ENCODE data around the gene MGAT5B.
A peak's percentile ranks its signal among the peaks of the same experiment; 100 is the strongest.
"Not testable (repeated sequence)": the region's sequence is repeated elsewhere in the genome, so short reads cannot be mapped to it uniquely, and the experiment has no call there.

MGAT5B gene

DNA sequence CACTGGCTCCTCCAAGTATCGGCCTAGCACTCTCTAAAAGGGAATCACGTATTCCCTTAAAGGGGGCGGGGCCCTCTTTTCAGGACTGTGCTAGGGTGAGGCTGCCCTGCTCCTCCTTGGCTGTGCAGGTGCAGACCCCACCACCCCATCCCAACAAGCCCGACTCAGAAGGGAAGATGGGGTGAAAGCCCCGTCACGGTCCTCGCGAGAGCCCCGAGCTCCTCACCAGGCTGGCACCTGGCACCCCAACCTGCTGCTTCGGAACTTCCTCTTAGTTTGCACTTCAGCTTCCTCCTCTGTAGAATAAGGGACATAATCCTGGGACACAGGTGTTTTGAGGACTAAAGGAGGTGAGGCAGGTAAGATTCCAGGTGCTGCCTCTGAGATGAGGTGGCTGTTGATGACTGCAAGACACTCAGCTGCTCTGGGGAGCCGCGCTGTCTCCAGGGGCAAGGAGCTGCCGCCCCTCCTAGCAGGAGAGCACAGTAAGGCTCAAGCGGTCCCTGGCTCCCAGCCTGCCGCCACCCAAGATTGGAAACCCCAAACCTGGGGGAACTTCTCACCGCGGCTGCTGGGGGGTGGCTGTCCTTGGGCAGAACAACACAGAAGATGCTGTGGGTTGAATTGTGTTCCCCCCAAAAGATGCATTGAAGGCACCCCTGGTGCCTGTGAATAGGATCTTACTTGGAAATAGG lies 88.8 kb downstream of the MGAT5B start:
- DNase-seq, result no peak

- peak; percentile 52 for DNase-seq
Measured at GRCh38 chr17:76957678-76958464, 89.7 kb downstream of the MGAT5B start.

- DNase-seq, result no peak
Measured at GRCh38 chr17:76958974-76959373, 90.8 kb downstream of the MGAT5B start.

DNA sequence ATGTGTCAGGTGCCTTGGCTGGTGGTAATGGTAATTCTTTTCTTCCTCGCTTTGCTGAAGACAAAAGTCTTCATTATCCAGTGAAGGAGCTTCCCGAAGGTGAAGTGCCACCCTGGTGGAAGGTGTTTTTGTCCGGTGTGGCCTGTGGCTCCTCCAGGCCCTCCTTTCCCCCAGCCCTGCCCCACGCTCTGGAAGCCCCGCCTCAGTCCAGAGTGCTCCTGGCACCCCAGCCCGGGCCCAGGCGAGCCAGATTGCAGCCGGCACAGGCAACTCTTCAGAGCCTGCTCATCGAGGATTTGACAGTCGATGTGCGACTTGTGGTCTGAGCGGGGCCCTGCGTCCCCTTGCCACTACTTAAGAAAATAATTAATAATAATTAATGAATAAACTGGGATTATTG lies 93.7 kb downstream of the MGAT5B start:
- no peak for DNase-seq

DNA sequence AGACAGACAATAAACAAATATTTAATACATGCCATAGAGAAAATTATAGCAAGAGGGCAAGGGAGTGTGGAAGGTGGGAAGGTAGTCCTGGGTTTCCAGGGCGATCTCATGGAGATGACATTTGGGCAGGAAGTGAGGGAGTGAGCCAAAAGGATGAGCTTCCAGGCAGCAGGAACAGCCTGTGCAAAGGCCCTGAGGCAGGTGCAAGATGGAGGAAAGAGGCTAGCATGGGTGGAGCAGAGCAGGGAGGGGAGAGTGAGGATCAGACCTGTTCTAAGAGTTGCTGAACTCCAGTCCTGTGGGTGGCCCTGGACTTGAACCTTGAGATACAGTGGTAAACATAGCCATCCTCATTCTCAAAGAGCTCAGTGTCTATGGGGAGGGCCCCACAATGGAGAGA lies 94.7 kb downstream of the MGAT5B start:
- DNase-seq, result no peak

- DNase-seq, result no peak
Measured at GRCh38 chr17:76966016-76966415, 97.8 kb downstream of the MGAT5B start.

DNA sequence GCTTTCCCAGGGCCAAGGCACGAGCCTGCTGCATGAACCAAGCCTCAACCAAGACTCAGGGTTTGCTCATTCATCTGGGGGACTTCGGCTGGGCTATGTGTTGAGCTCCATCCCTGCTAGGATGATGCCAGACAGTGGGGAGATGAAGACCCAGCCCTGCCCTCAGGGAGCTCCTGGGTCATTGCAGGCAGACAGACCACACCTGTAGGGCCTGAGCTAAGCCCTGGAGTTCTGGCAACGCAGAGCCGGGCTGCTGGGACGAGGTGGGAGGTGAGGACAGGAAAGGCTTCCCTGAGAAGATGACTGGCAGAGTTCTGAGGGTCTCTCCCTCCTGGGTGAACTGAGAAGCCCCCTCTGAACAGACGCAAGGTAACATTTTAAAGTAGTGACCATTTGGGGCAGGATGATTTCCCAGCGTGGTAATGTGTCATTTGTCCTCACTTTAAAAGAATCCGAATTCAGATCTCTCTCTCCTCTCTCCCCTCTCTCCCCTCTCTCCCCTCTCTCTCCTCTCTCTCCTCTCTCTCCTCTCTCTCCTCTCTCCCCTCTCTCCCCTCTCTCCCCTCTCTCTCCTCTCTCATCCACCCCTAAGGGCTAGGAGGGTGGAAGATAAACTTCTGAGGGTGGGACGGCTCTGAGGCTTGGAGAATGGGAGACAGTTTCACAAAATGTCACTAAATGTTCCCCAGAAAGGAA lies 98.4 kb downstream of the MGAT5B start:
- DNase-seq, result no peak

- no peak for DNase-seq
Measured at GRCh38 chr17:76967762-76968161, 99.6 kb downstream of the MGAT5B start.

- DNase-seq, result peak; percentile 99
Measured at GRCh38 chr17:76968707-76969597, 100.7 kb downstream of the MGAT5B start.

GRCh38 chr17:76969598-76970172 lies 101.5 kb downstream of the MGAT5B start:
- DNase-seq, result peak; percentile 49

- not testable (repeated sequence) for DNase-seq
Measured at GRCh38 chr17:76970228-76970627, 102.0 kb downstream of the MGAT5B start.

GRCh38 chr17:76972046-76972641 lies 103.9 kb downstream of the MGAT5B start:
- DNase-seq, result peak; percentile 41

GRCh38 chr17:76973040-76973439 lies 104.8 kb downstream of the MGAT5B start:
- no peak for DNase-seq

DNA sequence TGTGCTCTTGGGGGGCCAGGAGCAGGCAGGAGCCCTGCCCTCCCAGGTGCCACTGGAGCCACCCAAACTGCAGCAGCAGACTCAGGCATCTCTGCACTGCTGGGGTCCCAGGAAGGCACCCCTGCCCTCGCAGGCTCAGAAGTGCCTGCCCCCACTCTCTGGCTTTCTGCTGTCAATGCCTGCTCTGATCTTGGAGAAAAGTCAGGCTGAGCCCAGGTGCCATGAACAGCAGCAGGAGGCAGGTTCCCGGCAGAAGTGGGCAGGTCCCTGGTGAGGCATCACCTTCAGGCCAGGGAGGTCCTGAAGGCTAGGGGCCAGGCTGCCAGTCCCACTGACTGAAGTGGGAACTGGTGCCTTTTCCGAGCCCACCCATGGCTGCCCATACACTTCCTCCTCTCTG lies 106.5 kb downstream of the MGAT5B start:
- no peak for DNase-seq

DNA sequence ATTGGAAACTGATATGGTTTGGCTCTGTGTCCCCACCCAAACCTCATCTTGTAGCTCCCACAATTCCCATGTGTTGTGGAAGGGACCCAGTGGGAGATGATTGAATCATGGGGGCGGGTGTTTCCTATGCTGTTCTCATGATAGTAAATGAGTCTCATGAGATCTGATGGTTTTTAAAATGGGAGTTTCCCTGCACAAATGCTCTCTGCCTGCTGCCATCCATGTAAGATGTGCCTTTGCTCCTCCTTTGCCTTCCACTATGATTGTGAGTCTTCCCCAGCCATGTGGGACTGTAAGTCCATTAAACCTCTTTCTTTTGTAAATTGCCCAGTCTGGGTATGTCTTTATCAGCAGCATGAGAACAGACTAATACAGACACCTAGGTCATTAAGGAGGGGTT lies 109.8 kb downstream of the MGAT5B start:
- not testable (repeated sequence) for DNase-seq

DNA sequence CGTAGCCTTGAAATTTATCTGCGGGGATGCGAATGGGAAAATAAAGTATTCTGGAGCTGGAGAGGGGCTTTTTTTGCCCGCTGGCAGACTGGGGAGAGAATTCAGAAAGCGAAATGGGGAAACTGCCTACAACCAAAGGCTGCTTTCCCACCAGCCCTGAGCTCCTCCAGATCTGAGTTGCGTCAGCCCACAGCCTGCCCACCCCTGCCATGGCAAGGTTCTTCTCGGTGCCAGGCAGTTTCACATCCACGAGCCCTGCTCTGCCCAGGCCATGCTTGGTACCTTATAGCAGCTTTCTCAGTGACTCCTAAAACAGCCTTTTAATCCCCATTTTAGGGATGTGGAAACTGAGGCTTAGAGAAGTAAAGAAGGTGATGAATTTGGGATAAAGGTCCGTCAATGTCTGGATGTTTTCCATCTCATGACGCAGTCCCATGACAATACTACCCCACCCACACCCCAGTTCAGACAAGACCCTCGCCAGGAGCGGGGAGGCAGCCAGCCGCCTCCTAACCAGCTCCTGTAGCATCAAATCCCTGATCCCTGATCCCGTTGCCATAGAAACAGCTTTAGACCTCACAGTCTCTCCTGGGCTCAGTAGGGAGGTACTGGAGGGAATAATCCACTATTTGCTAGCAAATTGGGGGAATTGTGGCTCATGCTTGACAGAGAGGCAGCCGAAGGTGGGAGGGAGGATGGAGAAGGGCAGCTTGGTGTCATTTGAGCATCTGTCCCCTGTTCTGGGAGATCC lies 113.5 kb downstream of the MGAT5B start:
- peak; percentile 97 for DNase-seq

DNA sequence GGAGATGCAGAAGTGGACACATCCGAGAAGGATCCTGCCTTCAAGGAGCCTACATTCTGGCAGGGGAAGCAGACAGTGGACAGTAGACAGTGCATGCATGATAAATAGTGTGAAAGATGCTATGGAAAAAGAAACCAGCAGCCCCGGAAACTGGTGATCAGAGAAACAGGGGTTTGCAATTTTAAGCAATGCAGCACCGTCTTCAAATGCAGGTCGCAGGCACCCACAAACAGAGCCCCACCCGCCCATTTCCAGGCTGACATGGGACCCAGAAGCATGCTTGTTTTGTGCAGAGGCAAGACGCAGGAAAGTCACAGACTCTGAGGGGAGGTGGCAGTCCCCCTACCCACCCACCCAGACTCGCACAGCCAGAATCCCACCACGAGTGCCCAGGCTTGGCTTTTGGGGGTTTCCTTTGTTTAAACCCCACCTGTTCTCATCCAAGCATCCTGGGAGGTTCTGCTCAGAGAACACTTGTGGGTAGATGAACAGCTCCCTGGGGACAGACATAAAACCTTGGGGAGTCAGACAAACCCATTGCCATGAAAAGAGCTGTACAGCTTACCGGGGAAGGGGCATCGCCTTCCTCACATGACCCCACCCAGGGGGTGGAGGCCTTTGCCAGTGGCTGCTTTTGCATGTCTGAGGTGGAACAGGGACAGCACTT lies 114.3 kb downstream of the MGAT5B start:
- no peak for DNase-seq

DNA sequence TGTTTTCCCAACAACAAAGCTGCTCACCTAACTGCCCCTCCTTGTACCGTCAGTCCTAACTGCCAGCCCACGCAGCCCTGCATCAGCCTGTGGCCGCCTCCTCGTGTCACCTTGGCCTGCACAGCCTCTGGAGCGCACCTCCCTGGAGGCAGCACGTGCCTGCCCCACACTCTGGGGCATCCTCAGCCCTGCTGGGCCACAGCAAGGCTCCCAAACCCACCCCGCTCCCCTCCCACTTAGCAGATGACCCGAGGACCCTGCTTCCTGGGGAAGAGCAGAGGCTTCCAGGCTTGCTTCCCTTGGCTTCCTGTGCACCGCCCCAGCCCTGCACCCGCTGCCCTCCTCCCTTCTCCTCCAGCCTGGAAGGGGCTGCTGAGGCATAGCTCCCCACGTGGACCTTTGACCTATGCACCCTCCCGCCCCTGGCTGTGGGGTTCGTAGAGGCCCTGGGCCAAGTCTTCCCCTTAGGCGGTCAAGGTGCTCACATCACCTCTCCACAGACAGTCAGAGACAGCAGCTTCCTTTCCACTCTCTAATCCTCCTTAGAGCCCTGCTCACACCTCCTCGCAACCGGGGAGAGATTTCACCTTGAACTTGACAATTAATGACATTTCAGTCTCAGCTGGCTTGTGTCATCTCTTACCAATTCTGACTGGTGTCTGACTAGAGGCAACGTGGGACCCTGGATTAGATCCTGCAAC lies 115.0 kb downstream of the MGAT5B start:
- DNase-seq, result peak; percentile 58

- no peak for DNase-seq
Measured at GRCh38 chr17:76986365-76986764, 118.2 kb downstream of the MGAT5B start.

Measured in NCI-H82 (cell line).